ENCODE data around the gene CSNK2B. TPM values are rescaled to one million over a fixed set of nuclear protein-coding genes. Genes with fewer than 3 reads are reported as not detected.
"Not testable (repeated sequence)": the region's sequence is repeated elsewhere in the genome, so short reads cannot be mapped to it uniquely, and the experiment has no call there.

The CSNK2B gene
- total RNA-seq, 1 donor from 2014 or later, result 224 TPM

GRCh38 chr6:31709157-31709556 lies 43.3 kb downstream of the CSNK2B start:
- intact Hi-C loops (cut with micrococcal nuclease), result not testable (repeated sequence)

- intact Hi-C loops (cut with micrococcal nuclease), result no loop called here
Measured at GRCh38 chr6:31710523-31711219, 44.8 kb downstream of the CSNK2B start.

GRCh38 chr6:31711233-31711632 lies 45.4 kb downstream of the CSNK2B start:
- intact Hi-C loops (cut with micrococcal nuclease), result no loop called here

GRCh38 chr6:31712296-31712695 lies 46.4 kb downstream of the CSNK2B start:
- intact Hi-C loops (cut with micrococcal nuclease), result no loop called here

- intact Hi-C loops (cut with micrococcal nuclease), result no loop called here
Measured at GRCh38 chr6:31713465-31713864, 47.6 kb downstream of the CSNK2B start.

- intact Hi-C loops (cut with micrococcal nuclease), result no loop called here
Measured at GRCh38 chr6:31713991-31714684, 48.3 kb downstream of the CSNK2B start.

- intact Hi-C loops (cut with micrococcal nuclease), result no loop called here
Measured at GRCh38 chr6:31715022-31715958, 49.4 kb downstream of the CSNK2B start, which contains the start of gene LY6G6D. LY6G6D (plus strand) TSS chr6:31715348; CDS start chr6:31715356, 8 bp downstream.

GRCh38 chr6:31717499-31718222 lies 51.8 kb downstream of the CSNK2B start:
- intact Hi-C loops (cut with micrococcal nuclease), result no loop called here

GRCh38 chr6:31718265-31718664 lies 52.4 kb downstream of the CSNK2B start:
- intact Hi-C loops (cut with micrococcal nuclease), result no loop called here

- intact Hi-C loops (cut with micrococcal nuclease), result no loop called here
Measured at GRCh38 chr6:31719001-31719400, 53.1 kb downstream of the CSNK2B start.

Other genes starting within 250 kb of the CSNK2B start
- 55.3 and 58.5 TPM in 2 replicates for gene MICB, start 167.9 kb upstream of the CSNK2B start, total RNA-seq
- gene MCCD1, start 137.1 kb upstream of the CSNK2B start, total RNA-seq, result not detected in 2 replicates
- gene DDX39B, start 124.1 kb upstream of the CSNK2B start, total RNA-seq, result 422 and 431 TPM in 2 replicates
- 1.2 and 1.4 TPM in 2 replicates for gene ATP6V1G2, start 119.5 kb upstream of the CSNK2B start, total RNA-seq
- gene NFKBIL1, start 118.5 kb upstream of the CSNK2B start, total RNA-seq, result 14.5 and 16.4 TPM in 2 replicates
- gene LTA, start 93.8 kb upstream of the CSNK2B start, total RNA-seq, result 204 and 212 TPM in 2 replicates
- gene TNF, start 90.5 kb upstream of the CSNK2B start, total RNA-seq, result 171 and 172 TPM in 2 replicates
- gene LTB, start 83.7 kb upstream of the CSNK2B start, total RNA-seq, result 2,430 and 2,468 TPM in 2 replicates
- gene LST1, start 79.8 kb upstream of the CSNK2B start, total RNA-seq, result 149 and 171 TPM in 2 replicates
- 48.5 and 52.7 TPM in 2 replicates for gene NCR3, start 73.1 kb upstream of the CSNK2B start, total RNA-seq
- 47.7 and 54.0 TPM in 2 replicates for gene AIF1, start 50.8 kb upstream of the CSNK2B start, total RNA-seq
- gene PRRC2A, start 45.4 kb upstream of the CSNK2B start, total RNA-seq, result 230 and 237 TPM in 2 replicates
- 262 and 284 TPM in 2 replicates for gene BAG6, start 13.4 kb upstream of the CSNK2B start, total RNA-seq
- gene APOM, start 10.2 kb upstream of the CSNK2B start, total RNA-seq, result 1.9 and 2.0 TPM in 2 replicates
- gene C6orf47, start 5.3 kb upstream of the CSNK2B start, total RNA-seq, result 24.7 and 25.7 TPM in 2 replicates
- 29.3 and 30.0 TPM in 2 replicates for gene GPANK1, start 1.1 kb upstream of the CSNK2B start, total RNA-seq
- gene LY6G5B, start 3.9 kb downstream of the CSNK2B start, total RNA-seq, result 27.5 and 29.1 TPM in 2 replicates
- gene LY6G5C, start 15.0 kb downstream of the CSNK2B start, total RNA-seq, result 6.3 TPM in 2 replicates
- gene ABHD16A, start 37.2 kb downstream of the CSNK2B start, total RNA-seq, result 53.6 and 59.7 TPM in 2 replicates
- not detected in 2 replicates for gene LY6G6F, start 40.8 kb downstream of the CSNK2B start, total RNA-seq
- gene LY6G6D, start 49.3 kb downstream of the CSNK2B start, total RNA-seq, result not detected in 2 replicates
- 0.41 TPM in 1 of 2 replicates, not detected in the other for gene LY6G6C, start 55.7 kb downstream of the CSNK2B start, total RNA-seq
- not detected in 2 replicates for gene MPIG6B, start 57.3 kb downstream of the CSNK2B start, total RNA-seq
- 12.2 and 14.4 TPM in 2 replicates for gene DDAH2, start 63.2 kb downstream of the CSNK2B start, total RNA-seq
- 517 and 529 TPM in 2 replicates for gene CLIC1, start 70.5 kb downstream of the CSNK2B start, total RNA-seq
- gene MSH5, start 73.9 kb downstream of the CSNK2B start, total RNA-seq, result 47.8 and 51.5 TPM in 2 replicates
- 12.2 and 12.8 TPM in 2 replicates for gene SAPCD1, start 96.6 kb downstream of the CSNK2B start, total RNA-seq
- gene VWA7, start 111.2 kb downstream of the CSNK2B start, total RNA-seq, result 6.0 and 6.2 TPM in 2 replicates
- 77.4 and 78.9 TPM in 2 replicates for gene VARS1, start 129.7 kb downstream of the CSNK2B start, total RNA-seq
- gene LSM2, start 140.9 kb downstream of the CSNK2B start, total RNA-seq, result 85.4 and 89.3 TPM in 2 replicates
- 3.7 TPM in 2 replicates for gene HSPA1L, start 149.2 kb downstream of the CSNK2B start, total RNA-seq
- gene HSPA1A, start 149.5 kb downstream of the CSNK2B start, total RNA-seq, result 155 and 159 TPM in 2 replicates
- 82.7 and 85.0 TPM in 2 replicates for gene HSPA1B, start 161.7 kb downstream of the CSNK2B start, total RNA-seq
- 33.2 and 33.8 TPM in 2 replicates for gene NEU1, start 196.7 kb downstream of the CSNK2B start, total RNA-seq
- 0.34 TPM in 1 of 2 replicates, not detected in the other for gene SLC44A4, start 212.9 kb downstream of the CSNK2B start, total RNA-seq
- gene EHMT2, start 231.6 kb downstream of the CSNK2B start, total RNA-seq, result 61.0 and 61.6 TPM in 2 replicates
- 2.0 and 2.2 TPM in 2 replicates for gene ZBTB12, start 236.0 kb downstream of the CSNK2B start, total RNA-seq